ENCODE data around the gene INSIG2.

DNA sequence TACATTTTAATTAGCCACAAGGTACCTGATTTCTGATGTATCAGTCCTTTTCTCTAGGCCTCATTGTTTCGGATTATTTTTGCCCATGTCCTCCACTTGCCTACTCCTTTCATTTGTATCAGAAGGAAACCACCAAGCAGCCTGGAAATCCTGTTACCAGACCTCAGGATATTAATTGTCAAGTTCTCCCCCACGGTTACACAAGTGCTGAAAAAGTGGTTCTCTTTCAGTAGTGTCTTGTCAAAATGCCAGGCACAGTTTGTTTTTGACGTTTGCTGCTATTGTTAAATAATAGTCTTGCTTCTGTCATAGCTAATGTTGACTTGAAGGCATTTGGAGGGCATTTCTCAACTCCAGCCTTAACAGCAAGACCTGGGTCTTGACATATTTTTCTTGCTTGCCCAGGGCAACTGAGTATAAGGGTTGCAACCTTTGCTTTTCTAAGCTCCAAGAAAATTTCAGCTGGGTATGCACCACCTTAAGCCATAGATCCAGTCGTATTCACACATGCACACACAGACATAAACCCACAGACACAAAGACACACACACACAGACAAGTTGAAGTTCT, 31.0 kb downstream of the INSIG2 start:
- TF ChIP-seq, protein P1, sequence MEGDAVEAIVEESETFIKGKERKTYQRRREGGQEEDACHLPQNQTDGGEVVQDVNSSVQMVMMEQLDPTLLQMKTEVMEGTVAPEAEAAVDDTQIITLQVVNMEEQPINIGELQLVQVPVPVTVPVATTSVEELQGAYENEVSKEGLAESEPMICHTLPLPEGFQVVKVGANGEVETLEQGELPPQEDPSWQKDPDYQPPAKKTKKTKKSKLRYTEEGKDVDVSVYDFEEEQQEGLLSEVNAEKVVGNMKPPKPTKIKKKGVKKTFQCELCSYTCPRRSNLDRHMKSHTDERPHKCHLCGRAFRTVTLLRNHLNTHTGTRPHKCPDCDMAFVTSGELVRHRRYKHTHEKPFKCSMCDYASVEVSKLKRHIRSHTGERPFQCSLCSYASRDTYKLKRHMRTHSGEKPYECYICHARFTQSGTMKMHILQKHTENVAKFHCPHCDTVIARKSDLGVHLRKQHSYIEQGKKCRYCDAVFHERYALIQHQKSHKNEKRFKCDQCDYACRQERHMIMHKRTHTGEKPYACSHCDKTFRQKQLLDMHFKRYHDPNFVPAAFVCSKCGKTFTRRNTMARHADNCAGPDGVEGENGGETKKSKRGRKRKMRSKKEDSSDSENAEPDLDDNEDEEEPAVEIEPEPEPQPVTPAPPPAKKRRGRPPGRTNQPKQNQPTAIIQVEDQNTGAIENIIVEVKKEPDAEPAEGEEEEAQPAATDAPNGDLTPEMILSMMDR (IDR thresholded peaks at IDR 0.05) = no peak
- TF ChIP-seq POLR2A (IDR thresholded peaks at IDR 0.05) = no peak

Data from adrenal gland (tissue), 5 donors.